Measurements from ENCODE around the gene DDX20.
"Not testable (repeated sequence)": the region's sequence is repeated elsewhere in the genome, so short reads cannot be mapped to it uniquely, and the experiment has no call there.

Gene DDX20

DNA sequence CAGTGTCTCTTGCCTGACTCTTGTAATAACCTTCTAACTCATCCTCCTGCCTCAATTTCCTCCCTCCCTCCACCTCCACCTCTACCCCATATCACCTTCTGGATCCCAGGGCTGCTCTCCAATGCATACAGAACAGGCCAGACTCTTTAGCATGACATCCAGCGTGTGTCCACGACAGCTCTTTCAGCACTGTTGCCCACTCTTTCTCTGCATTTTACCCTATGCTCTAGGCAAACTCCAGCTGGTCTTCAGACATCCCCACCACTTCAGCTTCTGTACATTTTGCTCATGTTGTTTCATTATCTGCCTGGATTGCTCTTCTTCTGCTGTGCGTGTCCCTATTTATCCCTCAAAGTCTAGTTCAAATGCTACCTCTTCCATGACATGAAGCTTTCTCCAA lies 21.3 kb upstream of the DDX20 start:
- DNase-seq: no peak

- DNase-seq: no peak
Measured at GRCh38 chr1:111734856-111735255, 20.8 kb upstream of the DDX20 start.

DNA sequence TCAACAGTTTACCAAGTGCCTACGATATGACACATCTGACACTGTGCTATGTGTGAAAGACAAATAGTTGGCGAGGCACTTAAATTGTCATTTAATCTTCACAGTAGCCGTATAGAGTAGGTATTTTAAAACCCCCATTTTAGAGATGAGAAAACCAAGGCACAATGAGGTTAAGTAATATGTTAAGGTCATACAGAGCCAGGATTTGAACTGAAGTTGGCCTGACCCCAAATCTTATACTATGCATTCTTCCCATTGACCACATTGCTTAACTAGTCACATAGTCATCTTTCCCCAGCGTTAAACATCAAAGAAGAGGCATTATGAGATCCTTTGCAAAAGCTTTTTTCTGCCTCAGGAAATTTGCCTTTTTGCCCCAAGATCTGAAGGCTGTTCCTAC lies 20.4 kb upstream of the DDX20 start:
- DNase-seq: no peak

DNA sequence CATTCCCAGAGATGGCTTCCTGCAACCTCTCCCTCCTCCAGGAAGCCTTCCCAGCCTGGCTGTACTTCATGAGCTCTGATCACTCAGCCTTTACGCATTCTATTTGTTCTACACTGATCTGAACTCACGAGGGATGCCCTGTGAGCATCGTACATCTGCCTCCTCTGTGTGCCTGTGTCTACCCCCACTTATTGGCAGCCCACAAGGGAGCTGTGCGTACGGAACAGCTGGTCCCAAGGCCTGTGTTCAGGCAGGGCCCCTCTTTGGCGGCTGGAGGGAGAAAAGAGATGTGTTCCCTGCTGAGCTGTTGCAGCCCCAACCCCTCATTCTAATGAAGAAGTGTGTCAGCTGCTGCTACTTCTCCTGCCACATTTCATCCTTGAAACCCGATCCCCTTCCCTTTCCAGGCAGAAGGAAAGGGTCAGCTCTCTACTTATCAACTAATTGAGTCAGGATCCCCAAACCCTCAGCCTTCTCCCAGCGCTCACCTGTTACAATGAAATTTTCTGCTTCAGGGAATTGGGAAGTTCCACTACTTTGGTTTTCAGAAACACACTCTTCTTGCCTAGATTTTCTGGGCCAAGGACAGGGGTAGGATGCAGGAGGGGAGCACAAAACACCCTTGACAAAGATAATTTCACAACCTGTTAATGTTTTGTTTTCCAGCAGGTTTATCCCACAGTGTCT lies 19.7 kb upstream of the DDX20 start:
- DNase-seq: no peak

- no peak for DNase-seq
Measured at GRCh38 chr1:111736548-111737215, 19.0 kb upstream of the DDX20 start.

DNA sequence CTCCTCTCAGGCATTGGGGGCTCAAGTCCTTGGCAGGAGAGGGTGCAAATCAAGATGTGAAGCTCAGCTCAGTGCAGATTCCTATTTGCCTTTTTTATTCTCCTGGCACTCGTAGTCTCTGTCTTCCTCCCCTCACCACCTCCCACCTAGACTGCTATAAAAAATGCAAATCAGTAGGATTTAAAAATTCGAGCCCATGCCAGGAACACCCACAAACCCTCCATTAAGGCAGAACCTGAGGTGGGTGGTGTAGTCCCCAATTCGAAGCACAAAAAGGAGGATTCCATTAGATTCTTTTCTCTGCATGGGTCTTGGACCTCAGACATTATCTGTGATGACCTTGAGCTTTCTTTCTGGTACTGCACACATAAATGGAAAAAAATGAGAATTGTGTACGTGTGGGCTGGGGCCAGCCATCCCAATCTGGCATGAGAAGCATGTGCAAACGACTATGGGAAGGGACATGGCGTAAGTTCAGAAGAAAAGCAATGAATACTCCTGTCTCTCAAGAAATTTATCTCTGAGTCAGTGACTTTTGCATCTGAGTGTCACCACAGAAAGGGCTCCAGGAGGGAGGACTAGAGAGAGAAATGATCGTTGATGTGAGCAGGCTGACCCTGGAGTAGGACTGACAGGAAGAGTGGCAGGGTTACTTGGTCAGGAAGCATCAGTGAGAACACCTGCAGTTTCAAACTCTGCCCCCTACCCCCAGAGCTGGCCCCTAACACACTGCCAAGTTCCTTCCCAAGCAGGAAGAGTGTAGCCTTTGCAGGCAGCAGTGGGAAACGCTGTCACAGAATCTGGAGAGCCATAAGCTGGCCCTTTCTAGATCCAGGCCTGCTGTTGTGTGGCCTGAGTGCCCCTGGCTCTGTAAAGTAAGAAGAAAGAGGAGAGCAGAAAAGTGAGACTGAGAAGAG lies 18.2 kb upstream of the DDX20 start:
- DNase-seq: no peak

GRCh38 chr1:111738133-111738435 lies 17.6 kb upstream of the DDX20 start:
- no peak for DNase-seq

DNA sequence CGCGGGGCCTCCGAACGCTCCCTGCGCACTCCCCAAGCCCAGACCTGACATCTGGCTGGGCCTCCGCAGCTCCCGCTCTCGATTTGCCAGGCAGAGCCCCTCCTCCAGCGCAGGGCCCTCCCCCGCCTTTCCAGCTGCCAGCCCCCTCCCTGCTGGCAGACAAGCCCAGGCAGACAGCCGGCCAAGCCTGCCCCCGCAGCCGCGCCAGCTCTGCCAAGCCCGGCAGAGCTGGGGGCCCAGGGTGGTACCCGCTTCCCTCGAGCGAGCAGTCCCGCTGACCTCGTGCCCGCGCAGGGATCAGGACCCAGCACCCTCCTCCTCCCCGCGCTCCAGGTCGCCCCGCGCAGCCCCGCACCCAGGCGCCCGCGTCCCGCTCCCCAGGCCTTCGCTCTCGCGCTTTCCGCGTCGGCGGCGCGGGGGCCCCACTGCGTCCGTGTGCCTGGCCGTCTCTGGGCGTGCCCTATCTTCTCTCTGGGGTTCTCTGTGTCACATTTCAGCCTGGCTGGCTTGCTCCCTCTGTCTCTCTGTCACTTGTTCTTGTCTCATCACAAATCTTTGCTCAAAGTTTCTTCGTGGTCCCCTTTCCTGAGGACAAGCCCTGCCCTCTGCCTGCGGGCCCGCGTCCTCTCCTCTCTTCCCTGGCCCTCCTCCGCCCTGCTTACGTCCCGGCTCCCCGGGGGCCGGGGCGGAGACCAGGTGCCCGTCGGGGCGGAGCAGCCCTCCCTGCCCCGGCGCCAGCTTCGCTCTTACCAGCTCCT lies 17.1 kb upstream of the DDX20 start:
- DNase-seq: peak; percentile 86

- DNase-seq: peak; percentile 90
Measured at GRCh38 chr1:111739194-111739924, 16.3 kb upstream of the DDX20 start, which contains the start of gene INKA2. Gene INKA2, minus strand, starts transcription at chr1:111739395. Its CDS starts 153 bp downstream, at chr1:111739242.

GRCh38 chr1:111739925-111740765 lies 15.6 kb upstream of the DDX20 start:
- DNase-seq: peak; percentile 74

DNA sequence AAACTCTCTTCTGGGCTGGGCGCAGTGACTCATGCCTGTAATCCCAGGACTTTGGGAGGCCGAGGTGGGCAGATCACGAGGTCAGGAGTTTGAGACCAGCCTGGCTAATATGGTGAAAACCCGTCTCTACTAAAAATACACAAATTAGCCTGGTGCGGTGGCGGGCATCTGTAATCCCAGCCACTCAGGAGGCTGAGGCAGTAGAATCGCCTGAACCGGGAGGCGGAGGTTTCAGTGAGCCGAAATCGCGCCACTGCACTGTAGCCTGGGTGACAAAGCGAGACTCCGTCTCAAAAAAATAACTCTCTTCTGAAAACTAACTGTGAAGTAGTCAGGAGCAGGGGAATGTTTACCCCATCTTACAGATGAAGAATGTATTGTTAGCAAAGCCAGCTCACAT lies 13.4 kb upstream of the DDX20 start:
- DNase-seq: not testable (repeated sequence)

- no peak for DNase-seq
Measured at GRCh38 chr1:111742938-111743549, 12.7 kb upstream of the DDX20 start.

DNA sequence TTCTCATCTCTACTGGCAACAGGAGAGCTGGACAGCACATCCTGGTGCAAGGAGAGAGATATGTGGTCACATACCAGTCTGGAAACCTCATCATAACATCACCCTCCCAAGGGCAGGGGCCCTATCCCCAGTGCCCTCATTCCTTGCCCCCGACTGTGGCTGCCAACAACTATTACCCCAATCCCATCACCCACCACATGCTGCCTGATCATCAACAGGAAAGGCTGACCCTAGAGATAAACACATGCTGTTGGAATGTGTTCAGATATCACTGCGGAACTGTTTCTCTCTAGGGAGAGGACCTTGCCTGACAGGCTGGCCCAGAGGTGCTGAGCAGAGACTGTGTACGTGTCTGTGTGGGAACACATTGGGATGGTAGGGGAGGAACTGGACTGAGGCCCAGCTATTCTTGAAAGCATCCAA lies 12.0 kb upstream of the DDX20 start:
- DNase-seq: no peak

GRCh38 chr1:111745675-111746613 lies 9.8 kb upstream of the DDX20 start:
- no peak for DNase-seq

DNA sequence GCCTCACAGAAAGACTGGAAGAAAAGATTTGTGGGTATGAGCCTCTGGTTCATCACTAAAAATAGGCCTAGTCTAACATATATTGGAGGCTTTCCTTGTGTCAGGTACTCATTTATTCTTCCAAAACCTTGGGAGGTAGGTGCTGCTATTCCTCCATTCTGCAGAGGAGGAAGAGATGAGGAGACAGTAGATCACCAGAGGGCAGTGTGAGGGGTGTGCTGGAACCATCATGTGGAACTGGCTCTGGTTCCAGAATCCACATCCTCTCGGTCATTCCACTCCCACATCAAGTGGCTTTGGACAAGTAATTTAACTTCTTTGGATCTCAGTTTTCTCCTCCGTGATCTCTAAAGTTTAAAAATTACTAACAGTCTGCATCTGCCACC lies 9.1 kb upstream of the DDX20 start:
- no peak for DNase-seq

GRCh38 chr1:111747282-111747734 lies 8.4 kb upstream of the DDX20 start:
- no peak for DNase-seq

- no peak for DNase-seq
Measured at GRCh38 chr1:111747947-111748346, 7.8 kb upstream of the DDX20 start.

GRCh38 chr1:111749628-111750027 lies 6.1 kb upstream of the DDX20 start:
- no peak for DNase-seq

DNA sequence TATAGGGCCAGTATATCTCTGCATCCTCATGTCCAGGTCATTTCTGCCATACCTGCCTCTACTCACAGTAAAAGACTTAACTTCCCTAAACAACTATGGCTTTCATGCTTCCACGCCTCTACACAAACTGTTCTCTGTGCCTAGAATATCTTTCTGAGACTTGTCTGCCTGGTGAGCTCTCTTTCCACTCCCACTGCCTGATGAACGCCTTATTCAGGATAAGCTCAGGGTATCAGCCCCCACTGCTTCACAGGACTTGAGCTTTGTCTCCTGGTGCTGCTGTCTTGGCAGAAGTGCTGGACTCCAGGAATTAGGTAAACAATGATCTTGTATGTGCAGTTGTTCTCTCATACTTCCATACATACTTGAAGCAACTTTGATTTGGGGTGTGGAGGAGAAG lies 4.8 kb upstream of the DDX20 start:
- no peak for DNase-seq

Data from right forelimb (tissue), 1 donor.